HG03354 (cell line): ENCODE data around the gene BCAP29.

Source experiments
- ATAC-seq: cut with Tn5 transposase; IDR thresholded peaks from one replicate; pipeline ENCODE4 v1.9.1; 2021; ENCODE audit warnings: mild to moderate bottlenecking; ENCODE audit not compliant: unreplicated experiment, poor library complexity, severe bottlenecking

Gene BCAP29

DNA sequence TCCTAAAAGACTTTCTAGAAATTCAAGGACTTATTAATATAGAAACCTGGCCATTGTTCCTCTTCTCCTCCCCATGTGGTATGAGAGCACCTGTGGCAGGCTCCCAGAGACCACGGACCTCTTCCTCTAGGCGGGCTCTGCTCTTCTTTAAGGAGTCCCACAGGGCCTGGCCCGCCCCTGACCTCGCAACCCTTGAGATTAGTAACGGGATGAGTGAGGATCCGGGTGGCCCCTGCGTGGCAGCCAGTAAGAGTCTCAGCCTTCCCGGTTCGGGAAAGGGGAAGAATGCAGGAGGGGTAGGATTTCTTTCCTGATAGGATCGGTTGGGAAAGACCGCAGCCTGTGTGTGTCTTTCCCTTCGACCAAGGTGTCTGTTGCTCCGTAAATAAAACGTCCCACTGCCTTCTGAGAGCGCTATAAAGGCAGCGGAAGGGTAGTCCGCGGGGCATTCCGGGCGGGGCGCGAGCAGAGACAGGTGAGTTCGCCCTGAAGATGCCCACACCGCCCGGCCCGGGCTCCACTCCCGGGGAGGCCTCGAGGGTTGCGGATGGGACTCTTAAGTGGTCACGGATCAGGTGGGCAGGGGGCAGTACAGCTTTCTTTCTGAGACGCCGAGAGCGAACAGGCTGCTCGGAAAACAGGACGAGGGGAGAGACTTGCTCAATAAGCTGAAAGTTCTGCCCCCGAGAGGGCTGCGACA, 80.5 kb downstream of the BCAP29 start, which contains the start of gene SLC26A4:
TSS of gene SLC26A4 (plus strand) at position 448 of the 700 bp plus-strand sequence. CDS start 814 bp downstream, outside the sequence.
- peak; percentile 25 for ATAC-seq

DNA sequence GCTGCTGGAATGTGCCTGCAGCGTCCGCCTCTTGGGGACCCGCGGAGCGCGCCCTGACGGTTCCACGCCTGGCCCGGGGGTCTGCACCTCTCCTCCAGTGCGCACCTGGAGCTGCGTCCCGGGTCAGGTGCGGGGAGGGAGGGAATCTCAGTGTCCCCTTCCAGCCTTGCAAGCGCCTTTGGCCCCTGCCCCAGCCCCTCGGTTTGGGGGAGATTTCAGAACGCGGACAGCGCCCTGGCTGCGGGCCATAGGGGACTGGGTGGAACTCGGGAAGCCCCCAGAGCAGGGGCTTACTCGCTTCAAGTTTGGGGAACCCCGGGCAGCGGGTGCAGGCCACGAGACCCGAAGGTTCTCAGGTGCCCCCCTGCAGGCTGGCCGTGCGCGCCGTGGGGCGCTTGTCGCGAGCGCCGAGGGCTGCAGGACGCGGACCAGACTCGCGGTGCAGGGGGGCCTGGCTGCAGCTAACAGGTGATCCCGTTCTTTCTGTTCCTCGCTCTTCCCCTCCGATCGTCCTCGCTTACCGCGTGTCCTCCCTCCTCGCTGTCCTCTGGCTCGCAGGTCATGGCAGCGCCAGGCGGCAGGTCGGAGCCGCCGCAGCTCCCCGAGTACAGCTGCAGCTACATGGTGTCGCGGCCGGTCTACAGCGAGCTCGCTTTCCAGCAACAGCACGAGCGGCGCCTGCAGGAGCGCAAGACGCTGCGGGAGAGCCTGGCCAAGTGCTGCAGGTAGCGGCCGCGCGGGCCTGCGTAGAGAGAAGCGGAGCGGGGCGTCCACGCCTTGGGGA, 81.2 kb downstream of the BCAP29 start:
- ATAC-seq = peak; percentile 68

DNA sequence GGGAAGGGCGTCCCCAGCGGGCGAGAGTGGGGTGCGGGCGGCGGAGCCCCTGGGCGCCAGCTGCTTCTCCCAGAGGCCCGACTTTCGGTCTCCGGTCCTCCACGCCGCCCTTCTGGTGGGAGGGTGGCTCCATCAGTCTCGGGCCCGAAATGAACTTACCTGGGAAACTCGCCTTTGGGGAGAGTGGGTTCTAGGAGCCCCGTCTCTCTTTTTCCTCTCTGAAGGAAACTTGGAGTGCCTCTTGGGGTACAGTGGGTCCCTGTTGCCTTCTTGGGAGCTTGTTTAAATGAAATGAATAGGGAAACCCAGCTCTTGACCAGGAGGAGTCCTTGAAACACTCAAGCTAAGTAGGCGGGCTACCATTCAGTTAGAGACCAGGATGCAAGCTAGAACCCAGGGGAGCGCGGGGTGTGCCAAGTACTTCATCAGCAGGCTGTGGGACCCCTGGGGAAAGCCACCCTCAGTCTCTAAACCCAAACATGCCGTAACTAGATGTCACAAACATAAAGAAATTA, 81.9 kb downstream of the BCAP29 start:
- ATAC-seq = no peak

DNA sequence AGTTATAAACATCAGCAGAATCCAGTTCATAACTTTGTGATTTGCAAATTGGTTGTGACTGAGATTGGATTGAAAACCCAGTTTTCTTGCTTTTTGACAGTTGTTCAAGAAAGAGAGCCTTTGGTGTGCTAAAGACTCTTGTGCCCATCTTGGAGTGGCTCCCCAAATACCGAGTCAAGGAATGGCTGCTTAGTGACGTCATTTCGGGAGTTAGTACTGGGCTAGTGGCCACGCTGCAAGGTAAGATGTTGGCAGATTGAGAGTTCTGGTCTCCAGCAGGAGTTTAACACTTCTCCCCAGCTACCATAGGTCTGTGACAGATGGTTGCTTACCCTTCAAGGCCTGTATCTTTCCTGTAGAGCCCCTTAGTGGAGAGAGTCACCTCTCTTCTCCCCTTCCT, 83.2 kb downstream of the BCAP29 start:
- ATAC-seq = no peak

DNA sequence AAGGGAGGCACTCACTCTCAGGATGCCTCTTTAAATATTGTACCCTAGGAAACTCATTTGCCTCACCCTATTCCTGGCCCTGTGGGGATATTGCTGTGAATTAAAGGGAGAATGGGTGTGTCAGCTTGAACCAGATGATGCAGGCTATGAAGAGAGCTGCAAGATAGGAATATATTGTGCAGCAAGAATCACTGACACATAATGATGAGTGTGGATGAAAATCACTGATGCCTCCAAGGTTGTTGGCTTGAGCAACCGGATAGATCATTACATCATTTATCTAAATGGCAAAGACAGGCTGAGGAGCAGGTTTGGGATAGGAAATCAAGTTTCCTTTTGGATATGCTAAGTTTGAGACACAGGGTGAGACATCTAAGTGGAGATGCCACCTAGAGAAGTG, 86.7 kb downstream of the BCAP29 start:
- no peak for ATAC-seq

DNA sequence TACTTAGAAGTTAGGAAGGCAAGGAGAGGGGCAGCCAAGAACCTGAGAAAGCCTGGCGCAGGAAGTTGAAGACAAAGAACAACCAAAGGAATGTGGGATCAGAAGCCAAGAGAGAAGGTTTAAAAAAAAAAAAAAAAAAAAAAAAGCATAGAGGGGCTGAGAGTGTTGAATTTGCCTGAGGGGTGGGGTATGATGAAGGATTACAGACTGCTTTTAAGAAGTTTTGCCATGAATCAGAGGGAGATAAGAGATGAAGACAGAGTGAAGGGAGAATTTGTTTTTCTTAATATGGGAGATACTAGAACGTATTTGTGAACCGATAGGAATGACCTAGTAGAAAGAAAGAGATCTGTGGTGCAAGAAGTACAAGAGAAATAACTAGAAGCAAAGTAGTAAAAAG, 87.3 kb downstream of the BCAP29 start:
- no peak for ATAC-seq

DNA sequence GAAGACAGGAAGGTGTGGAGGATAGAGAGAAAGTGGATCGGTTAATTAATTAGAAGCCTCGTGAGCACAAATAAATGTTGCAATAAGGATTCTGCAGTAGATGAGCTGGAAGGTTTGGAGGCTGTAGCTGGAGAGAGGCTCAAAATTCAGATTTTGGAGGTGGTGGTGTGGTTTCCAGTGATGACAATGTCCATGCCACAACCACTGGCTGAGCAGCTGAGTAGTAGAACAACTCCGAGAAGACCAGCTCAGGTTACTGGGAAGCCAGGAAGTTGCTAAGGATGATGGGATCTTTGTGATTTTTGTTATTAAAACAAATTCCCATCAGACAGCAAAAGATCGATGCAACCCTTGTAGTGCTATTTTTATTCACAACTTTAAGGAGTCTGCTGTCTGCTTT, 88.2 kb downstream of the BCAP29 start:
- ATAC-seq = no peak
